Uterus (tissue), 4 donors: ENCODE results near the gene ALMS1. TPM values are rescaled to one million over a fixed set of nuclear protein-coding genes. Genes with fewer than 3 reads are reported as not detected.

Experiments
- DNase-seq, 2 donors: peaks; one replicate each; pipeline ENCODE4 v3.0.0-alpha.2; 2019 to 2020
- H3K27ac ChIP-seq, 2 donors: fragments of 200-600 bp; sonication (generic); 1 replicate in 1 of 2; 2 replicates in 1 of 2; pipeline ENCODE4 v1.5.1; 2016 to 2018
- H3K27me3 ChIP-seq, 2 donors: fragments of 200-600 bp; sonication (generic); one replicate each; pipeline ENCODE4 v1.5.1; 2018 to 2019; ENCODE audit warnings: control low read depth in 1 of 2
- H3K36me3 ChIP-seq, 2 donors: fragments of 200-600 bp; sonication (generic); one replicate each; pipeline ENCODE4 v1.5.1; 2019; ENCODE audit warnings: control low read depth in 1 of 2
- H3K4me1 ChIP-seq, 2 donors: fragments of 200-600 bp; sonication (generic); one replicate each; pipeline ENCODE4 v1.5.1; 2018 to 2019; ENCODE audit warnings: control low read depth in 1 of 2
- H3K4me3 ChIP-seq, 2 donors: fragments of 200-600 bp; sonication (generic); 1 replicate in 1 of 2; 2 replicates in 1 of 2; pipeline ENCODE4 v1.5.1; 2018 to 2019; ENCODE audit warnings: mild to moderate bottlenecking in 1 of 2
- H3K9me3 ChIP-seq, 2 donors: fragments of 200-600 bp; sonication (generic); one replicate each; pipeline ENCODE4 v1.5.1; 2019; ENCODE audit warnings: control low read depth in 1 of 2
- POLR2A ChIP-seq, 2 donors: fragments of 450-650 bp; IDR thresholded peaks; one replicate each; pipeline ENCODE4 v1.6.1; 2016; ENCODE audit warnings: antibody characterized with exemption in 2 of 2, mild to moderate bottlenecking in 1 of 2, moderate library complexity in 1 of 2
- intact Hi-C: fragments of 100-400 bp; cut with DNase I; formaldehyde crosslinking; loops from one replicate; pipeline ENCODE4 v1.15.1; 2023; ENCODE audit warnings: low total_unique reads
- total RNA-seq, 4 donors: library from RNA; depleted of rRNA in 3 of 4; stranded (reverse); fragments of >200 nt in 3 of 4; gene quantifications; one replicate each; pipeline versions ENCODE4 v1.1.0 to v1.2.4, GENCODE V29; 2014 to 2023
- TF ChIP-seq, protein P1 (sequence below), 4 experiments: fragments of 200-600 bp in 2 of 4; fragments of 450-650 bp in 2 of 4; sonication (generic) in 2 of 4; IDR thresholded peaks; one replicate each; pipeline ENCODE4 v1.5.1; 2016 to 2019; ENCODE audit warnings: antibody characterized with exemption in 4 of 4, mild to moderate bottlenecking in 2 of 4, moderate library complexity in 1 of 4
- donor health status: DM: yes; HTN: yes; CAD: no.

The ALMS1 gene
- total RNA-seq, 4 donors from 2014 or later, result 21.5 to 52.1 (median 44.6) TPM

DNA sequence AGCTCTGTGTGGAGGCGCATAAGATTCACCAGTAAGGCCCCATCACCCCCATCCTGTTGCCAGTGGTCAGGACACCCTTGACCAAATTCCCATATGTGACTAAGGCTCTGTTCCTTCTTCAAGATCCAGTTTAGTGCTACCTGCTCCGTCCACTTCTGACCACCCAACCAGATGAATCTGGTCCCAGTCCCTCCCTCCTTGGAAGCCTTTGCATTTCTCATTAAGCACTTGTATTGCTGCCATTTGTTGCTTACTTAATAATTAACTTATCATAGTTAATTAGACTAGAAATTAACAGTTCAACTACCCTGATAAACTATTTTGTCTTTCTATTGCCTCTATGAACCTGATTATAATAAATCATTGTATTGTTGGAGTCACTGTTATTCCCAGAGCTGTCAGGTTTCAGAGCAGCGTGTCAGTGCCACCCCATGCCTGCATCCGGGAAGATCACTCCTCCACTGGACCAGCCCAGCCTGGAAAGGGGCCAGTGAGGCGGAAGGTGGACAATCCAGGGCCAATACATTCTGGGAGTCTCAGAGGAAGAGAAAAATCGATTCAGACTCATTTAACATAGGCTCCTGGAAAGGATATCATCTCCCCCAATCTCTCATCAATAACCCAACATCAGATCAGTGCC is 266.1 kb downstream of the ALMS1 start:
- Histone ChIP-seq H3K9me3 (no peaks in the 10 kb centered on the region), H3K27ac (no peak overlapping the region), H3K4me3 (no peak overlapping the region), H3K4me1 (no peaks in the 10 kb centered on the region), H3K36me3 (no peaks in the 10 kb centered on the region), H3K27me3 (no peaks in the 10 kb centered on the region)
- intact Hi-C loops, result no loop called here
- TF ChIP-seq POLR2A (IDR thresholded peaks at IDR 0.05), result no peak
- TF ChIP-seq, protein P1, sequence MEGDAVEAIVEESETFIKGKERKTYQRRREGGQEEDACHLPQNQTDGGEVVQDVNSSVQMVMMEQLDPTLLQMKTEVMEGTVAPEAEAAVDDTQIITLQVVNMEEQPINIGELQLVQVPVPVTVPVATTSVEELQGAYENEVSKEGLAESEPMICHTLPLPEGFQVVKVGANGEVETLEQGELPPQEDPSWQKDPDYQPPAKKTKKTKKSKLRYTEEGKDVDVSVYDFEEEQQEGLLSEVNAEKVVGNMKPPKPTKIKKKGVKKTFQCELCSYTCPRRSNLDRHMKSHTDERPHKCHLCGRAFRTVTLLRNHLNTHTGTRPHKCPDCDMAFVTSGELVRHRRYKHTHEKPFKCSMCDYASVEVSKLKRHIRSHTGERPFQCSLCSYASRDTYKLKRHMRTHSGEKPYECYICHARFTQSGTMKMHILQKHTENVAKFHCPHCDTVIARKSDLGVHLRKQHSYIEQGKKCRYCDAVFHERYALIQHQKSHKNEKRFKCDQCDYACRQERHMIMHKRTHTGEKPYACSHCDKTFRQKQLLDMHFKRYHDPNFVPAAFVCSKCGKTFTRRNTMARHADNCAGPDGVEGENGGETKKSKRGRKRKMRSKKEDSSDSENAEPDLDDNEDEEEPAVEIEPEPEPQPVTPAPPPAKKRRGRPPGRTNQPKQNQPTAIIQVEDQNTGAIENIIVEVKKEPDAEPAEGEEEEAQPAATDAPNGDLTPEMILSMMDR (IDR thresholded peaks at IDR 0.05), result no peak
- DNase-seq, result no peak

DNA sequence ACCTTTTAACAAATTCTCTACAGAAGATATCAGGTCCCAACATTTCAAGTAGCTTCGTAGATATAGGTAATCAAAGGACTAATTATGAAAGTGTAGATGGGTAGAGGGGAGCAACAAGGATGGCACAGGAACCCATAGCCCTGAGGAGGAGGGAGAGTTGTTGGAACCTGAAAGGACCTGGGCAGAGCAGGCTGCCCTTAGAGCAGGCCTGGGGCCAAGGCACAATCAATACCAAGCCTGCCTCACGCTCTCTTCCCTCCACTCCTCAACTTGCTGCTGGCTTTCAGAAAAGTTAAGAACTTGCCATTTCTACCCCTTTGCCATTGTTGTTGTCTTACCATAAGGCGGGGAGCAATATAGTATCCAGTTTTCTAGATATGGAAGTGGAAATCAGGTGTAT is 266.7 kb downstream of the ALMS1 start:
- Histone ChIP-seq H3K27ac (no peak overlapping the region), H3K4me3 (no peak overlapping the region), H3K9me3 (no peaks in the 10 kb centered on the region), H3K36me3 (no peaks in the 10 kb centered on the region), H3K4me1 (no peaks in the 10 kb centered on the region), H3K27me3 (no peaks in the 10 kb centered on the region)
- intact Hi-C loops, result no loop called here
- TF ChIP-seq, protein P1 (IDR thresholded peaks at IDR 0.05), result no peak
- no peak for TF ChIP-seq POLR2A (IDR thresholded peaks at IDR 0.05)
- no peak for DNase-seq

DNA sequence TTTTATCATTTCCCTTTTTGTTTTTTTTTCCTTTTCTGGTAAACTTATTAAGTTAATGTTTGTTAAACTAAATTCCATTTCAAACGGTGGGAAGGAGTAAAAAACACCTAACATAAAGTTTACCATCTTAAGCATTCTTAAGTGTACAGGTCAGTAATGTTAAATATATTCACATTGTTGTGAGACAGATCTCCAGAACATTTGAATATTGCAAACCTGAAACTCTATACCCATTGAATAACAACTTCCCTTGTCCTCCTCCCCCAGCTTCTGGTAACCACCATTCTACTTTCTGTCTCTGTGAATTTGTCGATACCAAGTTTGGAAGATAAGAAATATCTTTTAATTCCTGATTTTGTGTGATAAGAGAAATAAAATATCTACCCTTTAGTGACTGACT is 268.5 kb downstream of the ALMS1 start:
- peaks cover 0 to 2% of the 10 kb centered on the region in 2 donors for H3K9me3 ChIP-seq
- no peak overlapping the region for H3K4me3 ChIP-seq
- TF ChIP-seq POLR2A (IDR thresholded peaks at IDR 0.05), result no peak
- TF ChIP-seq, protein P1 (IDR thresholded peaks at IDR 0.05), result no peak
- DNase-seq, result no peak
- H3K27ac ChIP-seq, result no peak overlapping the region
- intact Hi-C loops, result no loop called here
- no peaks in the 10 kb centered on the region for H3K36me3 ChIP-seq
- no peaks in the 10 kb centered on the region for H3K4me1 ChIP-seq
- H3K27me3 ChIP-seq, result no peaks in the 10 kb centered on the region

Other genes starting within 250 kb of the ALMS1 start
- gene NOTO, start 183.3 kb upstream of the ALMS1 start, total RNA-seq, result not detected
- 10 to 100 TPM in 3 of 4 donors, 1 to 10 TPM in 1; 5.9 to 31.1 (median 22.7) TPM for gene SMYD5, start 171.6 kb upstream of the ALMS1 start, total RNA-seq
- 10 to 100 TPM in 2 of 4 donors, 1 to 10 TPM in 2; 2.3 to 11.8 (median 9.8) TPM for gene PRADC1, start 152.6 kb upstream of the ALMS1 start, total RNA-seq
- 100 to 1,000 TPM; 118 to 269 (median 188) TPM for gene CCT7, start 151.5 kb upstream of the ALMS1 start, total RNA-seq
- gene FBXO41, start 101.4 kb upstream of the ALMS1 start, total RNA-seq, result 1 to 10 TPM in 3 of 4 donors, under 1 TPM in 1; 0.29 to 5.6 (median 1.6) TPM
- gene EGR4, start 92.3 kb upstream of the ALMS1 start, total RNA-seq, result not detected